Measurements from ENCODE around the gene CNPY3.

DNA sequence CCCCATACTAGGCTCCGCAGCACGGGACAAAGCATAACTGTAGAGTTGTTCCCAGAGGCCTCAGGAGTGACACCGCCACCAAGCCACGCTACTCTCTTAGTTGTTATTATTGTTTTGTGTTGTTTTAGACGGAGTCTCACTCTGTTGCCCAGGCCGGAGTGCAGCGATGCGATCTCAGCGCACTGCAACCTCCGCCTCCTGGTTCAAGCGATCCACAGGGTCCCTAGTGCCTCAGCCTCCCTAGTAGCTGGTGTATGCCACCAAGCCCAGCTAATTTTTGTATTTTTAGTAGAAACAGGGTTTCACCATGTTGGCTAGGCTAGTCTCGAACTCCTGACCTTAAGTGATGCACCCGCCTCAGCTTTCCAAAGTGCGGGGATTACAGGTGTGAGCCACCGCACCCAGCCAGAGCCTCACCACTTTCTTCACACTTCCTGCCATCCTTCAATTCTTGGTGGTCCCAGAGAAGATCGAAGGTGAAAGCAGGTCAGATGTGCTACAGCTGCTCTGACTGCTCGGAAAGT lies 38.0 kb upstream of the CNPY3 start:
- TF ChIP-seq, protein P1, sequence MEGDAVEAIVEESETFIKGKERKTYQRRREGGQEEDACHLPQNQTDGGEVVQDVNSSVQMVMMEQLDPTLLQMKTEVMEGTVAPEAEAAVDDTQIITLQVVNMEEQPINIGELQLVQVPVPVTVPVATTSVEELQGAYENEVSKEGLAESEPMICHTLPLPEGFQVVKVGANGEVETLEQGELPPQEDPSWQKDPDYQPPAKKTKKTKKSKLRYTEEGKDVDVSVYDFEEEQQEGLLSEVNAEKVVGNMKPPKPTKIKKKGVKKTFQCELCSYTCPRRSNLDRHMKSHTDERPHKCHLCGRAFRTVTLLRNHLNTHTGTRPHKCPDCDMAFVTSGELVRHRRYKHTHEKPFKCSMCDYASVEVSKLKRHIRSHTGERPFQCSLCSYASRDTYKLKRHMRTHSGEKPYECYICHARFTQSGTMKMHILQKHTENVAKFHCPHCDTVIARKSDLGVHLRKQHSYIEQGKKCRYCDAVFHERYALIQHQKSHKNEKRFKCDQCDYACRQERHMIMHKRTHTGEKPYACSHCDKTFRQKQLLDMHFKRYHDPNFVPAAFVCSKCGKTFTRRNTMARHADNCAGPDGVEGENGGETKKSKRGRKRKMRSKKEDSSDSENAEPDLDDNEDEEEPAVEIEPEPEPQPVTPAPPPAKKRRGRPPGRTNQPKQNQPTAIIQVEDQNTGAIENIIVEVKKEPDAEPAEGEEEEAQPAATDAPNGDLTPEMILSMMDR (IDR thresholded peaks at IDR 0.05; ENCODE audit: low read length): no peak
- TF ChIP-seq EZH2 (optimal IDR thresholded peaks at IDR 0.05; ENCODE audit: low read depth, low read length): no peak

All from MM.1S (cell line).